ENCODE measurements around the gene CMYA5.
"Not testable (repeated sequence)": the region's sequence is repeated elsewhere in the genome, so short reads cannot be mapped to it uniquely, and the experiment has no call there.

Gene CMYA5

GRCh38 chr5:79699763-79700400 is 10.2 kb downstream of the CMYA5 start:
- no peak for TF ChIP-seq CTCF (IDR thresholded peaks at IDR 0.05; ENCODE audit: borderline replicate concordance, control extremely low read depth, extremely low read depth, insufficient read depth, missing control alignments)
- DNase-seq (ENCODE audit: low spot score) = peak; percentile 62
- in situ Hi-C loops (cut with MboI; ENCODE audit: low sequenced_read_pairs, unreplicated experiment) = no loop called here

- no peak for DNase-seq (ENCODE audit: low spot score)
- in situ Hi-C loops (cut with MboI; ENCODE audit: low sequenced_read_pairs, unreplicated experiment) = no loop called here
- TF ChIP-seq CTCF (IDR thresholded peaks at IDR 0.05; ENCODE audit: borderline replicate concordance, control extremely low read depth, extremely low read depth, insufficient read depth, missing control alignments) = peak; percentile 15
These were observed 13.2 kb downstream of the CMYA5 start for GRCh38 chr5:79702606-79703380.

GRCh38 chr5:79703381-79703645 is 13.7 kb downstream of the CMYA5 start:
- in situ Hi-C loops (cut with MboI; ENCODE audit: low sequenced_read_pairs, unreplicated experiment) = no loop called here
- DNase-seq (ENCODE audit: low spot score) = no peak
- TF ChIP-seq CTCF (IDR thresholded peaks at IDR 0.05; ENCODE audit: borderline replicate concordance, control extremely low read depth, extremely low read depth, insufficient read depth, missing control alignments) = no peak

- no peak for TF ChIP-seq CTCF (IDR thresholded peaks at IDR 0.05; ENCODE audit: borderline replicate concordance, control extremely low read depth, extremely low read depth, insufficient read depth, missing control alignments)
- DNase-seq (ENCODE audit: low spot score) = no peak
- in situ Hi-C loops (cut with MboI; ENCODE audit: low sequenced_read_pairs, unreplicated experiment) = no loop called here
These were observed 14.9 kb downstream of the CMYA5 start for GRCh38 chr5:79704553-79704952.

GRCh38 chr5:79705632-79706031 is 16.0 kb downstream of the CMYA5 start:
- in situ Hi-C loops (cut with MboI; ENCODE audit: low sequenced_read_pairs, unreplicated experiment) = no loop called here
- no peak for TF ChIP-seq CTCF (IDR thresholded peaks at IDR 0.05; ENCODE audit: borderline replicate concordance, control extremely low read depth, extremely low read depth, insufficient read depth, missing control alignments)
- DNase-seq (ENCODE audit: low spot score) = no peak

- DNase-seq (ENCODE audit: low spot score); in situ Hi-C loops (cut with MboI; ENCODE audit: low sequenced_read_pairs, unreplicated experiment): not testable (repeated sequence)
These were observed 16.7 kb downstream of the CMYA5 start for GRCh38 chr5:79706317-79706716.

GRCh38 chr5:79707535-79707934 is 17.9 kb downstream of the CMYA5 start:
- no peak for TF ChIP-seq CTCF (IDR thresholded peaks at IDR 0.05; ENCODE audit: borderline replicate concordance, control extremely low read depth, extremely low read depth, insufficient read depth, missing control alignments)
- in situ Hi-C loops (cut with MboI; ENCODE audit: low sequenced_read_pairs, unreplicated experiment) = no loop called here
- DNase-seq (ENCODE audit: low spot score) = no peak
